Duodenal mucosa (tissue), 2 donors: Measurements from ENCODE around the gene VLDLR.

ENCODE experiments used
- H3K27ac ChIP-seq: one replicate; pipeline ENCODE4 v1.7.0; 2013; ENCODE audit warnings: low read depth, low read length
- H3K27me3 ChIP-seq, 2 donors: one replicate each; pipeline ENCODE4 v1.7.0; 2013; ENCODE audit warnings: low read length in 2 of 2, control low read depth in 1 of 2; ENCODE audit not compliant: insufficient read depth in 2 of 2, control insufficient read depth in 1 of 2
- H3K36me3 ChIP-seq, 2 donors: one replicate each; pipeline ENCODE4 v1.7.0; 2013; ENCODE audit warnings: low read length in 2 of 2, control low read depth in 1 of 2; ENCODE audit not compliant: insufficient read depth in 2 of 2, control insufficient read depth in 1 of 2
- H3K4me1 ChIP-seq, 2 donors: one replicate each; pipeline ENCODE4 v1.7.0; 2013; ENCODE audit warnings: low read length in 2 of 2, control low read depth in 1 of 2; ENCODE audit not compliant: insufficient read depth in 2 of 2, control insufficient read depth in 1 of 2
- H3K4me3 ChIP-seq, 2 donors: one replicate each; pipeline ENCODE4 v1.7.0; 2013; ENCODE audit warnings: low read length in 2 of 2, low read depth in 1 of 2
- H3K9ac ChIP-seq, 2 donors: one replicate each; pipeline ENCODE4 v1.7.0; 2013; ENCODE audit warnings: low read length in 2 of 2, low read depth in 1 of 2
- H3K9me3 ChIP-seq, 2 donors: one replicate each; pipeline ENCODE4 v1.7.0; 2013; ENCODE audit warnings: low read length in 2 of 2, control low read depth in 1 of 2; ENCODE audit not compliant: control insufficient read depth in 1 of 2

The VLDLR gene

DNA sequence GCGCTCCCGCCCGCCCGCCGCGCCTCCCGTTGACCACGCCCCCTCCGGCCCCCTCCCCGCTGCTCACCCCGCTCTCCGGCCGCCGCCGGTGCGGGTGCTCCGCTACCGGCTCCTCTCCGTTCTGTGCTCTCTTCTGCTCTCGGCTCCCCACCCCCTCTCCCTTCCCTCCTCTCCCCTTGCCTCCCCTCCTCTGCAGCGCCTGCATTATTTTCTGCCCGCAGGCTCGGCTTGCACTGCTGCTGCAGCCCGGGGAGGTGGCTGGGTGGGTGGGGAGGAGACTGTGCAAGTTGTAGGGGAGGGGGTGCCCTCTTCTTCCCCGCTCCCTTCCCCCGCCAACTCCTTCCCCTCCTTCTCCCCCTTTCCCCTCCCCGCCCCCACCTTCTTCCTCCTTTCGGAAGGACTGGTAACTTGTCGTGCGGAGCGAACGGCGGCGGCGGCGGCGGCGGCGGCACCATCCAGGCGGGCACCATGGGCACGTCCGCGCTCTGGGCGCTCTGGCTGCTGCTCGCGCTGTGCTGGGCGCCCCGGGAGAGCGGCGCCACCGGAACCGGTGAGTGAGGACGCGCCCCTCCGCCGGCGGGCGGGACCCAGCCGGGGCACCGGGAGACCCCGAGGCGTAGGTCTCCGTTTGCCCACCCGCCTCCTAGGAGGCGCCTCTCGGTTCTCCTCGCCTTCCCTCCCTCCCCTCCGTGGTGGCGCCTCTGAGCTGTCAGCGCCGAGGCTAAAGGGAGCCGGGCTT, at the start of gene VLDLR:
TSS of gene VLDLR (plus strand) at position 66 of the 739 bp plus-strand sequence. CDS start at position 469, 403 bp downstream.
- Histone ChIP-seq H3K4me3 (peak within 1 kb of the TSS; percentile 60 to 74), H3K36me3 (no peaks in the 10 kb centered on the region), H3K9me3 (no peaks in the 10 kb centered on the region), H3K27me3 (peaks cover 49 to 53% of the 10 kb centered on the region in 2 donors), H3K9ac (no peak within 1 kb of the TSS), H3K27ac (no peak within 1 kb of the TSS), H3K4me1 (peaks cover 0 to 15% of the 10 kb centered on the region in 2 donors)

DNA sequence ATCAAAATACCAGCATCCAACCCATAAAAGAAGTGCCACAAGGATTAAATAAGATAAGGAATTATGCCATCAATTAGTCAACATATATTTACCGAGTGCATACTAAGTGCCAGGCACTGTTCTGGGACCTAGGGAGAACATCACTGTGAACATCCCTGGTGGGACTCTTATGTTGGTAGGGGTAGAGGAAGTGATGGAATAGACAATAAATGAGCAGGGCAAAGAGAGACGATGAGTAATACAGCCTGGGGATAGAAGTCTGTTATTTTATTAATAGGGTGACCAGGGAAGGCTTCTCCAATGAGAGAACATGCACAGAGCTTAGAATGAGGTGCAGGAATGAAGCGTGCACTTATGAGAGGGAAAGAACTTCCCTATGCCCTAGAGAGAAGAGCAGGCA, 47.4 kb upstream of the VLDLR start:
- Histone ChIP-seq H3K4me1 (peaks cover 0 to 4% of the 10 kb centered on the region in 2 donors), H3K27me3 (no peaks in the 10 kb centered on the region), H3K27ac (no peak overlapping the region), H3K4me3 (no peak overlapping the region), H3K9me3 (no peaks in the 10 kb centered on the region), H3K36me3 (no peaks in the 10 kb centered on the region), H3K9ac (no peak overlapping the region)

DNA sequence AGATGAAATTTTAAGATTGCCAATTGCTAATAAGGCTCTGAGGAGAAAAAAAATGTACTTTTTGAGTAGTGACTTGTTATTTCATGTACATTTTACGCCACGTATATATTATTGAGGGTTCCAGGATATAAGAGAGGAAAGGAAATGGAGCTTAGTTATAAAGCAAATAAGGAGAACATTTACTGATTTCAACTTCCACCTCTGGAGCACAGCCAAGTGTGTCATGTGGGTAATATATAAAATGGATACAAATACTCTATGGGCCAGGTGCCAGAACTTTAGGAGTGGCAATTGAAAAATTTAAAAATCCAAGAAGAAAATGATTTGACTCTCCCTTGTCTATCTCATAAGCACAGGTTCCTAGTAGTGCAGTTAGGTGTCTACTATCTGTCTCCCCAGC, 45.0 kb upstream of the VLDLR start:
- H3K9ac ChIP-seq = no peak overlapping the region
- no peaks in the 10 kb centered on the region for H3K27me3 ChIP-seq
- no peak overlapping the region for H3K27ac ChIP-seq
- no peaks in the 10 kb centered on the region for H3K4me1 ChIP-seq
- H3K36me3 ChIP-seq = no peaks in the 10 kb centered on the region
- H3K4me3 ChIP-seq = no peak overlapping the region
- H3K9me3 ChIP-seq = no peaks in the 10 kb centered on the region

DNA sequence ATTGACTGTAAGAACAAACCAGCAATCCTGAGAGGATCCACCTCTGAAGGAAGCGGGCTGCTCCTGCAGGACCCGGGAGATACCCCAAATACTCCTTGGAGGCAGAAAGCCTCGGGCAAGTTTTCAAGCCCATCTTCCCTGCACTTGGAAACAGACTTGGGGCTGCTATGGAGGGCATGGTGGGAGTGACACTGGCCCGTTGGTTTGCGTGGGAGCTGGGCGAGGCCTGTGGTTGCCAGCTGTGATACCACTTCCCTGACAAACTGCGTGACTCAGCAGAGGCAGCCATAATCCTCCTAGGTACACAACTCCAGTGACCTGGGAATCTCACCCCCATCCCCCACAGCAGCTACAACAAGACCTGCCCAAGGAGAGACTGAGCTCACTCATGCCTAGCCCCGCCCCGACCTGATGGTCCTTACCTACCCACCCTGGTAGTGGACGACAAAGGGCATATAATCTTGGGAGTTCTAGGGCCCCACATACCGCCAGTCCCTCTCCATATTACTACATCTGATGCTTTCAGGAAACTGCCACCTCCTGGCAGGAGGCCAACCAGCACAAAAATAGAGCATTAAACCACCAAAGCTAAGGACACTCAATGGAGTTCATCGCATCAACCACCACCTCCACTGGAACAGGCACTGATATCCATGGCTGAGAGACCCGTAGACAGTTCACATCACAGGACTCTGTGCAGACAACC, 38.1 kb upstream of the VLDLR start:
- Histone ChIP-seq H3K27me3 (no peaks in the 10 kb centered on the region), H3K4me3 (no peak overlapping the region), H3K27ac (no peak overlapping the region), H3K9ac (no peak overlapping the region), H3K9me3 (no peaks in the 10 kb centered on the region), H3K4me1 (no peaks in the 10 kb centered on the region), H3K36me3 (no peaks in the 10 kb centered on the region)

DNA sequence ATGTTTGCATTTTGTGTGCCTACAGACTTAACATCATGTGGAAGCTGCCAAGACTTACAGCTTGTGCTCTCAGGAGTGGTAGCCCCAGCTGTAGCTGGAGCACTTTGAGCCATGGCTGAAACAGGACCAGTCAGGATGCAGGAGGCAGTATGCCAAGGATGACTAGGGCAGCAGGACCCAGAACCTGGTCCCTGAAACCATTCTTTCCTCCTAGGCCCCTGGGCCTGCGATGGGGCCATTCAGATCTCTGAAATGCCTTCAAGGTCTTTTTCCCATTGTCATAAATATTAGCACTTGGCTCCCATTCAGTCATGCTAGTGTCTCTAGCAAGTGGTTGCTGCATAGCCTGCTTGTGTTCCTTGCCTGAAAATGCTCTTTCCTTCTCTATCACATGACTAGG, 29.6 kb upstream of the VLDLR start:
- Histone ChIP-seq H3K4me3 (no peak overlapping the region), H3K27ac (no peak overlapping the region), H3K9me3 (peaks cover 6 to 8% of the 10 kb centered on the region in 2 donors), H3K4me1 (no peaks in the 10 kb centered on the region), H3K36me3 (no peaks in the 10 kb centered on the region), H3K27me3 (no peaks in the 10 kb centered on the region), H3K9ac (no peak overlapping the region)

DNA sequence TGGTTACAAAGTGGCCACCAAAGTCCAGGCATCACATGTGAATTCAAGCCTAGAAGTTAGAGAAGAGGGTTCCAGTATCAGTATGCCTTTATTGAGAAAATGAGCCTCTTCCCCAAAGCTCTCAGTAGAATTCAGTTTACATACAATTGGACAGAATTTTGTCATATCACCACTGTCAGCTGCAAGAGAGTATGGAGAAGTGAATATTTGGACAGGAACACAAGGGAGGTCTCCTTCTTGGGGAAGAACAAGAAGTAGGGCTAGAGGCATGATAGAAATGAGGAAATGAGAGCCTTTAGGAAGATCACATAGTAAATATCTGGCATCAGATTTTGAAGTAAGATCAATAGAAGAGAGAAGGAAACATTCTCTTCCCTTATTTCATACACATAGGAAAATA, 27.8 kb upstream of the VLDLR start:
- no peaks in the 10 kb centered on the region for H3K27me3 ChIP-seq
- peaks cover 6 to 8% of the 10 kb centered on the region in 2 donors for H3K9me3 ChIP-seq
- no peak overlapping the region for H3K4me3 ChIP-seq
- no peak overlapping the region for H3K27ac ChIP-seq
- no peaks in the 10 kb centered on the region for H3K36me3 ChIP-seq
- no peaks in the 10 kb centered on the region for H3K4me1 ChIP-seq
- H3K9ac ChIP-seq = no peak overlapping the region

DNA sequence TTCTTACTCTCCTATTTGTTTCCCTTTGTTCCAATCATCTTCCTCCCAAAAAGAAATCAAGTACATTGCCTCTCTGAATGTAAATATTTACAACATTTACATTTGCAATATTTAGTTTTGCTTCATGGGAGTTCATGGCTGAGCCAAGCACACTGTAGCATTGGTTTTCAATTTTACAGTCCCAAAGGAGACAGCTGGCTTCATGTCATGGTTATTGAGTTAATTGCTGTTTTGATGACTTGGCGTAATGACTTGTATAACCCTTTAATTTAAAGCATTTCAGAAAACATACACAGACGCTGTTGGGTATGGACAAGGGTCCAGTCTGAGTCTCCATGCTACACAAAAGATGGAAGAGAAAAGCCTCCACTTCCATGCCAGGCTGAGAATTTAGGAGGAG, 25.6 kb upstream of the VLDLR start:
- Histone ChIP-seq H3K27ac (no peak overlapping the region), H3K4me3 (no peak overlapping the region), H3K36me3 (no peaks in the 10 kb centered on the region), H3K27me3 (no peaks in the 10 kb centered on the region), H3K4me1 (no peaks in the 10 kb centered on the region), H3K9ac (no peak overlapping the region), H3K9me3 (peaks cover 6 to 8% of the 10 kb centered on the region in 2 donors)

DNA sequence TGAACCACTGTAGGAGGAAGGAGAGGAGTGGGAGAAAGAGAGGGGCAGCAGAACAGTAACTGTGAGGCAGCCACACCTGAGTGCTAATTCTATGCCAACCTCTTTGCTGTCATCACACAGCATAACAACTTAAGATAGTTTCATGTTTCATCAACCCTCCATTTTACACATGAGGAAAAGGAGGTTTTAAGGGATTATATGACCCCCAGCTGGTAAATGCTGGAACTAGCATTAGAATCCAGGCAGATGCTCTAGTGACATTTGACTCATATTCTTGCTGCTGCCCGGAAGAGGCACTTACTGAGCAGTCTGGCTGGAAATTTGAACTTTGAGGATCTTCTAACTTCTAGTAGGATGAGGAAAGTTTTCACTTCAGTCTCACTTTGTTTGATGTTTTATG, 24.1 kb upstream of the VLDLR start:
- Histone ChIP-seq H3K4me1 (no peaks in the 10 kb centered on the region), H3K27me3 (no peaks in the 10 kb centered on the region), H3K9me3 (no peaks in the 10 kb centered on the region), H3K36me3 (no peaks in the 10 kb centered on the region), H3K9ac (no peak overlapping the region), H3K27ac (no peak overlapping the region), H3K4me3 (no peak overlapping the region)

DNA sequence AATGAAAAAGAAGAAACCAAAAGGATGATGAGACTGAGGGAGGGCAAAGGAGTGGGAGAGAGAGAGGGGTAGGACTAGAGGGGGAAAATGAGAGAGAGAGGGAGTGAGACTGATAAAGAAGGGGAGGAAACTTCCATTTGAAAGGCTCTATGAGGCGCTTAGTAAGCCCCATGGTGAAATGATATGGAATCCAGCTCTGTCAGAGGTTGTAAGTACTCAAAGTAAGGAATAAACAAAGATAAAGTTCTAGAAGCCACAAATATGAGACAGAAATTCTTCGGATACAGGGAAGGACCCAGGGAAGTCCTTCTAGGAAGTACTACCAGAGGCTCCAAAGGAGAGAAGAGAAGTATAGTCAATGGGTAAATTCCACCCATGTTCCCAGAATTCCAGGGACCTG, 21.7 kb upstream of the VLDLR start:
- H3K4me3 ChIP-seq = no peak overlapping the region
- no peaks in the 10 kb centered on the region for H3K36me3 ChIP-seq
- no peak overlapping the region for H3K27ac ChIP-seq
- H3K4me1 ChIP-seq = no peaks in the 10 kb centered on the region
- H3K27me3 ChIP-seq = no peaks in the 10 kb centered on the region
- no peaks in the 10 kb centered on the region for H3K9me3 ChIP-seq
- H3K9ac ChIP-seq = no peak overlapping the region

DNA sequence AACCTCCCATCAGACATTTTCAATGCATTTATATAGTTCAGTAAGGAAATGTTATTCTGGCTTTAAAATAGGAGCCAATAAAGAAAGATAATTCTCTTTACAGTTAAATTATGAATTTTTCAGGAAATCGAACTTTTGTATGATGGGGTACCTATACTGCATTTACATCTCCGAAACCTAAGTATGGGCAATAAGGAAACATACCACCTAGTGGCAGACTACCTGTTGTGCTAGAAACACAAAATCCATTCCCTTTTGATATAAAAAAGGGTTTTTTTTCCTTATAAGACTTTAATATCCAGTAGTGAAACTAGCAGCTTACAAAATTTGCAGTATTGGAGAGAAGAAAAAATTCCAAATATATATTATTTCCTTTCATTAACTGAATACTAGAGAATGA, 21.3 kb upstream of the VLDLR start:
- Histone ChIP-seq H3K4me3 (no peak overlapping the region), H3K27me3 (no peaks in the 10 kb centered on the region), H3K36me3 (no peaks in the 10 kb centered on the region), H3K4me1 (no peaks in the 10 kb centered on the region), H3K9ac (no peak overlapping the region), H3K27ac (no peak overlapping the region), H3K9me3 (no peaks in the 10 kb centered on the region)
